ENCODE measurements around the gene DLG3.
"Not testable (repeated sequence)": the region's sequence is repeated elsewhere in the genome, so short reads cannot be mapped to it uniquely, and the experiment has no call there.

Gene DLG3

DNA sequence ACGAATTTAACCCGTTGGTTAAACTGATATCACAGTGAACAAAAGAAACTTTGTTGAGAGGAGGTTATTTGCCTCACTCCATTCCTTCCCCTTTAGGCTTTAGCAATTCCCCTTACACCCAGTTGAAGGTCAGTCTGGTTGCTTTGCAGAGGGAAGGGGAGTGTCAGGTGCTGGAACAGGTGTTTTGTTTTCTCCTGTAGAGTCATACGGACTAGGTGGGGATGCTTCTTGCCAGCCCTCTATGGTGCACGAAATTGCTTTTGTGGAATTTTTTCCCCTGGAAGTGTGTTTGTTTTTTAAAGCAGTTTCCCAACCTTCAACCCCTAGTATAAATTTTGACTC lies 33.1 kb downstream of the DLG3 start:
- DNase-seq = no peak

DNA sequence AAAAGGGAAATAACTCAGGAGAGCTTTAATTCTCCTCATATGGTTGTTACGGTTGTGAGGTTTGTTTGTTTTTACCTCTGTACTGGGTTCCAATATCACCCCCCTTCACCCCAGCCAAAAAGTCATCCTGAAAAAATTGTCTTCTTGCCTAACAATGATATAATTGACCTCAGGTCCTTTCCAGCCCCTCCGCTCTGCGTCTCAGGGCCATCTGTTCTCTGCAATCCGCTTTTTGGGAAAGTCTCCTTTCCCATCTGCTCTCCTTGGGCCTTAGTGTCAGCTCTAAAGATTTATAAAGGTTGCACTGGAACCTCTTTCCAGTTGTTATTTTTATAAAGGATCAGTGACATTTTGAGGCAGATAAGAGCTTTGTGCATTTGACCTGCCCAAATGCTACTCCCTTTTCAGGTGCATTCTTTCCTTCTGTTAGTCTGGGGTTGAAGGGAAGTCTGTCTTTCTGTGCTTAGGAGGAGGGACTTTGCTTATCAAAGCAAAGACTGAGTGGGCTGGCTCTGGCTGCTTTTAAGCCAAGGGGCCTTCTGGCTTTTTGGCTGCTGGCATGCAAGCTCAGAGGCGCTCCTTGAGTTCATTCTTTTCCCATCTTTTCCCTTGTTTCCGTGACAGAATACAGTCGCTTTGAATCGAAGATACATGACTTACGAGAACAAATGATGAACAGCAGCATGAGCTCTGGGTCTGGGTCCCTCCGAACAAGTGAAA lies 34.1 kb downstream of the DLG3 start:
- DNase-seq = no peak

DNA sequence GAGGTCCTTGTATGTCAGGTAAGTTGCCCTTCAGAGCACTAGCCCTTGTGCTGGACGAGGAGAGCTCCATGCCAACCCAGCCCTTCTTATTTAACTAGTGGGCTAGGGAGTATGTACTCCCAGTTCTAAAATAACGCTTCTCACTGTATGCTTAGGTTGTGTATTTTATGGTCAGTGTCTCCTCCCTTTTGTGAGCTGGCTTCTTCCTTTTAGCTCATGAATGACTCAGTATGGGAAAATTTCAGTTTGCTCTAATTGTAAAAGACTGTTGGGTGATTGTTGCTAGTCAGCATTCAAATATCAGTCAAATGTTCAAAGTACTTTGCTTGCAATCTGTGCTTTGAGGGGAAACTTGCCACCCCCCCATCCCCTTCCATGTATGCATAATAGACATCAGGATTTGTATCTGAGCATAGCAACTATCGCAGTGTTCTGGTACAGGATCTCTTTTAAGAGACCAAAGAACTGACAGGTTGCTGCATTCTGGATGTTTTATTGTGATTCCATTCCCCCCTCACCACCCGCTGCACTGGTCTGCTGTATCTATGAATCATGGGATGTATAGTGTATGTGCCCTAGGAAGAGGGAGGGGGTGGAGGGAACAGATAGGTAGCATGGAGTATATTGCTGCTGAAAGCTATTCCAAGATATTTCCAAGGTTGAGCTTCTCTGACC lies 34.7 kb downstream of the DLG3 start:
- DNase-seq = no peak

DNA sequence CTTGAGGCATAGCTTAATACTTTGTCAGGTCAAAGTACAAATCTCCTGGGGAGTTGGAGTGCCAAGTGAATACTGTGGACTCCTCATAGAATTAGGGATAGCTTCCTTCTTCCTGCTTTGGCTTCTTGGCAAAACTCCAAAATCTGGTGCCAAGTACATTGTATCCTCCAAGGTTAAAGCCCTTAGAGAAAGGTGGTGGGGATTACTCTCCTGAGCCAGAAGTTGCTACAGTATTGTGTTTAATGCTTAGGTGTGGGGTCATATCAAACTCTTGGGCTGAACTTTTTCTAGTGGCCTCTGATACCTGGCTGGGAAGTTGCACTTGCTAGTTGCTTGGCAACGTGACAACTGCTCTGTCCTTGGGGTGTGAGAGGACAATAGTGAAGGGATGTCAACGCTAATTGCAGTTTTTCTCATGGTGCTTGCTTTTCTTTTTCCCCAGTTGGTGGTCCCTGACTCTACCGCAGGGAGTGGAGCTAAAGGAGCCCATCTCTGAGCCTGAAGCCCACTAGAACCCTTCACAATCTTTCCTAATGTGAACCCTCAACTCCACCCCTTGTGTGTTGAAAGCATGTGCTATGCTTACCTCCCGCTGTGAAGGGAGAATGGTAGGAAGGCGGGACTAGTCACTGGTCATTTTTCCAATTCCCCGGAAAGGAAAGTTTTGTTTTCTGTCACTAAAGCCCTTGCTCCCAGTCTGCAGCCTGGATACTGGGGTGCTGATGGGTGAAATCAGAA lies 35.5 kb downstream of the DLG3 start:
- no peak for DNase-seq

DNA sequence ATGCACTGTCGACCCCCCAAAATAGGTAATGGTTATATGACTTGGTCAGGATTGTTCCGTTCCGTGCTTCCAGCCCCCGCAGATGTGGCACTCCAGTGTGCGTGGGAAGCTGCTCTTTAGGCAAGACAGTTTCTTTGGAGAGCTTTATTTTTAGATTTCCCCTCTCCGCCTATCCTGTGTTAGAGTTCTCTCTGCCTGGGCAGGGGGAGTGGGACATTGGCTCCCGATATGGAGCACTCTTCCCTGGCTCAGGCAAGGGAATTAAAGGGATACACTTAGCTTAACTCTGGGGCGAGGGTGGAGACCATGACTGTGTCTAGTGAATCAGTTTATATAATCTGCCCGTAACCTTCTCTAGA lies 36.0 kb downstream of the DLG3 start:
- DNase-seq = no peak

DNA sequence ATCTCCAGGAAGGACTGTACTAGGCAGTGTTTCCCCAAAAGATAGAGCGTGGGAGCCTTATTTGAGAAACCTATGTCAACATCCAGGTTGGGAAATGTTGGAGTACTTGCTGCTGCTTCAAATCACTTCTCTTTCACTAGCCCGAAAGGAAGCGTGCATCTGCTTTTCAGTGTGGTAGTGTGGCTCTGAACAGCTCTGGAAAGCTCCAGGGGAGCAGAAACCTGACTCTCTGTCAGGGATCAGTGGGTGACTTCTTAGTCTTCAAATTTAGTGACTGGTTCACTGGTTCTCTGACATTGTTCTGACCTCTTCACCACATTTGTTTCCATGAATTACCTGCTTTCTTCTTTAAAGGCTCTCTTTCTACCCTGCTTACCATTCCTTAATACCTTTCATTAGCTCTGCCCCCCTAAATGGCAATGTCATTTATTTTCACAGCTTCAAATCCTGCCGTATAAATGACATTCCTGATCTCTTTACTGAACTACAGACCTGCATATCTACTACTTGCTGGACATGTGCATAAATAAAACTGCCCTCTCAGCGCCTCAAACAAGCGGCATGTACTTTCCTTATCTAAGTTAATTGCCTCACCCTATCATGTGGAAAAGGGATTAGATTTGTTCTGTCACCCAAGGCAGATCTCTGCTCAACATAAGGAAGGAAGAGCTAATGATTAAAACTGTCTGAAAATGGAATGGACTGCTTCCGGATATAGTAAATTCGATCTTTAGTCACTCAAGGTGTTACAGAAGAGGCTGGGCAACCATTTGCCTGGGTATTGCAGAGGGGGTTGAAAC lies 37.0 kb downstream of the DLG3 start:
- no peak for DNase-seq

DNA sequence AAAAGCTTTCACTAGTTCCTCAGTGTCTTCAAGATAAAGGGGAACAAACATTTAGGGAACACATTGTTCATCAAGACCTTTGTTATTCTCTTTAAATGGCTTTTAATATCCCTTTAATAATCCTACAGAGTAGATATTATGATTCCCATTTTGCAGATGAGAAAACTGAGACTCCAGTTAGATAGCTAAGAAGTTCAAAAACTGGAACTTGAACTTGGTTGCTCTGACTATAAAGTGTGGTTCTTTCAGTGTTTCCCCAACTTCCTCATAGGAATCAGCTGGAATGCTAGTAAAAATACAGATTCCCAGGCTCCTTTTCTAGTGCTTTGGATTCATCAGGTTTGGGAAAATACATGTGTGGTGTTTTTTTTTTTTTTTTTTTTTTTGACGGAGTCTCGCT lies 37.7 kb downstream of the DLG3 start:
- no peak for DNase-seq

DNA sequence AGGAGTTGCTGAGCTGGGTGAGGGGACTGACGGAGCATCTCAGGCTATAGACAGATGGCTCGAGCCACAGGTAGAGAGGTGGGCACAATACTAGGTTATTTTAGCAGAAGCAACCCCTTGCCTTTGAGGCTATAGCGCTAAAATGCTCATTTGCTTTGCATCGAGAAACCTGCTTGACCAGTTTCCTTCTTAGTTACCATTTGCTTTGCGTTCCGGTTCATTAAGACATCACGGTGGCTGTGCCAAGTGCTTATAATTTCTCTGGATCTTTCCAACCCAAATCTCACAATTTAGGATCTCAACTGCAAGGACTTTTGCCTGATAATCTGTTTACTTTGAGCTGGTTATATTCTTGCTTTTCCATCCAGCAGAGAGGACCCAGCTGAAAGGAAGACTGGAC lies 40.8 kb downstream of the DLG3 start:
- DNase-seq = no peak

DNA sequence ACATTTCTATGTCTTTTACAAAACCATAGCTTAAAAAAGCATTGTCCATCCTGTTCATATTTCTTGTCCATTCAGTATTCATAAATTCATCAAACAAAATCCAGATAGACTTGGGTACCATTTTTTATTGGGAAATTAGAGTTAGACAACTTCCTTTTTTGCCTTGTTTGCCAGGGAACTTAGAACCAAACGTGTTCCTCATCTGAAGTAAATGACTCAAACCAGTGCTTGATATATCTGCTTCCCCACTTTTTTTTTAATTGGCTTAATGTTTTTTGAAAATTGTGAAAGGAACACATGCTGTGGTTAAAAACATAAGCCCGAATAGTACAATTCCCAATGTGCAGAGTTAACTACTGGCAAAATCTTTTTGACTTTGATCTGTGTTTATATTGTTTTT lies 44.2 kb downstream of the DLG3 start:
- no peak for DNase-seq

DNA sequence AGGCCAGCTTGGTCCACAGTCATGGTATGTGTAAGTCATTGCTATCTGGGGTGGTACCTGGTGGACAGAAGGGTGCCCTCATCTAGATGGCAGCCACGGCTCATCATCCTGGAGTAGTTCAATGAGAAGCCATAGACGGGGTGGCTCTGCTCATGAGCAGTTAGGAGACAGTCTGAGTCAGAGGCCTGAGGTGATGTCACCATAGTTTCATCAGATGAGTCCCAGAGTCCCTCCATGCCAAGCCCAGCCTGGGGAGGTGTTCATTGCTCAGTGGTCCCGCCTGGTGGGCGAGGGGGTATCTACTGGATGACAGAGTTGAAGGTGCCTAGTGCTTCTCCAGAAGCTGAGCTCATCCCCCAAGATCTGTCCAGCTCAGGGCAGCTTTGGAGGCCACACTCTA lies 49.8 kb downstream of the DLG3 start:
- no peak for DNase-seq

DNA sequence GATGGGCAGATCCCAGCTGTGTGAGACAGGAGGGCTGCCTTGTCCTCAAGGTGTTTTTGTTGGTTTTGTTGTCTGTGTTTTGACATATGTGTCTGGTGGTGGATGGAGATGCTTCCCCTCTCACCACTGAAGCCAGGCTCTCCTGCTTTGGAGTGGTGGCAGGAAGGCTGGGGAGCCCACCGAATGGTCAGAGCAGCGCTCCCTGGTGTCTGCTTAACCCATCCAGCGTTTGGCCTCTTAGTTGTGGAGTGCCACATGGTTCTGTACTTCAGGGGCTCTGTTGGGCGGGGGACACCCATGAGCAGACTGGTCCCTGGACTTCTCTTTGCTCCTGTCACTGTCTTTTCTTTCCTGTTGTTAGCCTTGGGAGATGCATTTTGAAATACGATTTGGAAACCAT lies 51.9 kb downstream of the DLG3 start:
- DNase-seq = no peak

DNA sequence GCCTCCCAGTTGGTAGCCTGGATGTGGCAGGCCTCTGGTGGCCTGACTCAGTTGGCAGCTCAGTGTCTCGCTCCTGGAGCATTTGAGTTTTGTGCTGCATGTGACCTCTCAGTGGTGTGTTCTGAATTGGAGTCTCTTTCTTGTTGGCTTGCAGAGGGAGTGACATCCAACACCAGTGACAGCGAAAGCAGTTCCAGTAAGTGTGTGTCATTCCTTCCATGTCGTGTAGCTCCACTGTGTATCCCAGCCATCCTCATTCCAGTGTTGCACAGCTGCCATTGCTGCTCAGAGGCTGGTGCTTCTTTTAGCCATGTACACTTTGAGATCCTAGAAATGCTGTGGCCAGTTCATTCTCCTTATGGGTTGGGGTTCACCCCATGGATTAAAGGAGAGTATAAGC lies 52.4 kb downstream of the DLG3 start:
- no peak for DNase-seq

DNA sequence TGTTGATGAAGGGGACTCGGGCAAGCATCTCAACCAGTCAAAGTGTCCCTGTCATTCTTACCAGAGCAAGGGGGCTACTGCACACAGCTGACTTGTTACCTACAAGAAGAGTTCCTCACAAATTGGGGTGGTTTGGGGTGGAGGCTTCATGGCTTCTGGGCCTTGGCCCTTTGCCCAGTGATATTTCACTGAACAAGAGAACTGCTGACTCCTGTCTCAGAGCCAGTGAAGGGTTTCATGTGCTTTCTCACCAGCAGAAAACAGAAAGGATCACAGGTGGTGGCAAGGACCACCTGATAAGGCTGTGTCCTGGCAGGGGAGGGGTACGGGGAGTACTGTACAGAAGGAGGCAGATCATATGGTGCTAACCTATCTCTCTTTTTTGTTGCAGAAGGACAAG lies 53.5 kb downstream of the DLG3 start:
- DNase-seq = no peak

DNA sequence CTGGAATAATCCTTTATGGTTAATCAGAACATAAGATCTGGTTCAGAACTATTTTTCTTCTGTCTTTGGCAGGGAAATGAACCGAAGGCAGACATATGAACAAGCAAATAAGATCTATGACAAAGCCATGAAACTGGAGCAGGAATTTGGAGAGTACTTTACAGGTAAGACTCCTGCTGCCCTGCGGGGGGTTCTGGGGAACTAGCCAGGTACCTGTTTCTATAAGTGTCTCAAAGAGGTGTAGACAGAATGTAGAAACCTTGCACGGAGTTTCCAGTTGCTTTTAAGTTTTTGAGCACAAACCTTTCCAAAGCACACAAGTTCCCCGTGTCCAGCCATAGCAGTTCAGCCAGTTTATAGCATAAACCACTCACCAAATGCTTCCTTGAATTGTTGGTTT lies 56.2 kb downstream of the DLG3 start:
- DNase-seq = no peak

DNA sequence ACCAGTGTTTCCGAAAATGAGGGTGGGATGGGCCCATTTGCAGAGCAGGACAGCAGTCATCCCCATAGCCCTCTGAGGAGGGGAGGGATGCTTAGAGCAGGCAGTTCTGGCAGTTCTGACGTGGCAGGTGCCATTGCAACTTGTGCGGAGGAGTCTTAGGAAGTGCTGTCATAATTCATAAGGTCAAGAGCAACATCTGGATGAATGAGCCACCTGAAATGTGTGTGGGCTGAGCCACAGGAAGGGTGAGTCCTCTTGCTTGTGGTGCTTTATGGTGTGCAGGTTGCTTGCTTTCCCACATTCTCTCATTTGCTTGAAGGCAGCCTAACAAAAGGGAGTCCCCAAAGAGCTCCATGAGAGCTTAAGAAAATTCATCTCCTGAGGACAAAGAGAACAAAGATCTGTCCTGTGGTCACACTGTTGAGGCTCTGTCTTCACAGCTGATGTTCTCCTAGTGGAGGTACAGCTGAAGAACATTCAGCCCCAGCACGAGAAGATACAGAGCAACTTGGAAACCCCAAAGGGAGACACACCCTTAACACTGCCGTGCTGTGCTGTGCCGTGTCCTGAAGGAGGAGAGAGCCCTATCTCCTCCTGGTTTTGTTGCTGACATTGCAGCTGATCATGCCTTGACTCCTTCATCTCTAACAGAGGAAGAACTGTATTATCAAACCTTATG lies 60.3 kb downstream of the DLG3 start:
- no peak for DNase-seq

DNA sequence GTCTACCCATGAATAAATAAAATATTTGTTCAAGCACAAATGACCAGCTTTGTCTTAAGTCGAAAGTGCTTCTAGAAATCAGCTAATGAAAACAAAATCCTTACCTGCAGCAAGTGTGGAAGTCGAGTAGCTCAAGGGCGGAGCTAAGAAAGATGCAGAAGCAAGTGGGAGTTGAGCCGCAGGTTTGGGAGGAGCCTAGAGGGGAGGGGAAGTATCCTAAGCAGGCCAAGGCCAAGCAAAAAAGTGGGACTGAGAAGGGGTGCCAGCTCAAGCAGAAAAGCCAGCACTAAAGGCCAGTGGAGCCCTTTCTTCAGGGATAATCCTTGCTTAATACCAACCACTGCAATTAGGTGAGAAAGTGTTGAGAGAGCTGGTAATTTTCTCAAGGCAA lies 60.8 kb downstream of the DLG3 start:
- DNase-seq = no peak

DNA sequence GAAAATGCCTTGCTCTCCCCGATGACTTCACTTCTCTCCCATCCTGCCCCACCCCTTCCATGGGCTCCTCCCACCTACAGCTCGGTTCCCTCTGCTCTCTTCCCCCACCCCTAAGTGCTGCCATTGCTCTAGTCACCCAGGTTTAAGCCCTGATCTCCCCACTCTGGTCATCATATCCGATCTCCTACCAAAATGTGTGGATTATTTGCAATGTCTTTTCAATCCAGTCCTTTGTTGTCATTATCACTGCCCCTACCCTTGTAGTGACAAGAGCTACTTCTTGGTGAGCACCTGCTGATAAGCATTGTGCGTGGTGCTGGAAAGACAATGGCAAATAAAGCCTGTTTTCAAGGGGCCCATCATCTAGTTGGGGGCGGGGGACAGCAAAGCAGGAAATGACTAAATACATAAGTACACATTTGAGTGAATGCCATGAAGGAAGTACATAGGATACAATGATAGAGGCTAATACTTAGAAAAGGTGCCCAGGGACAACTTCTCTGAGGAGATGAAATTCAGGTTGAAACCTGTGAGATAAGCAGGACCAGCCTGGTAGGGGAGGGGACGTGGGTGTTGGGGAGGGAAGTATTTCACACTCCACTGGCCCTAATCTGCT lies 63.8 kb downstream of the DLG3 start:
- no peak for DNase-seq

DNA sequence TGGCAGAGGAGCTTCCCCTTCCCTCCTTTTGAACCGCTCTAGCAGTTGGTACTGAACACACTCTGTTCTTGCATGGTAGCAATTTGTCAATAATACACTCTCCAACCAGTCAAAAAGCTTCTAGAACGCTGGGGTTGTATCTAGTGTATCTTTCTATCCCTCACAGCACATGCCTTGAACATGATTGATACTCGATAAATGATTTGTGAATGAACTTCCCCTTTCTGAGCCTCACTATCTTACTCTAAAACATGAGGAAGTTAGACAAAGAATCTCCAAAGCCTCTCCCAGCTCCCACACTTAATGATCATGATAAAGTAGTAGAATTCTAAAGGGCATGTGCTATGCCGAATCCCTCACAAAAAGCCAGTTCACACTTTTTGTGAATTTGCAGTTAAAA lies 64.4 kb downstream of the DLG3 start:
- no peak for DNase-seq

DNA sequence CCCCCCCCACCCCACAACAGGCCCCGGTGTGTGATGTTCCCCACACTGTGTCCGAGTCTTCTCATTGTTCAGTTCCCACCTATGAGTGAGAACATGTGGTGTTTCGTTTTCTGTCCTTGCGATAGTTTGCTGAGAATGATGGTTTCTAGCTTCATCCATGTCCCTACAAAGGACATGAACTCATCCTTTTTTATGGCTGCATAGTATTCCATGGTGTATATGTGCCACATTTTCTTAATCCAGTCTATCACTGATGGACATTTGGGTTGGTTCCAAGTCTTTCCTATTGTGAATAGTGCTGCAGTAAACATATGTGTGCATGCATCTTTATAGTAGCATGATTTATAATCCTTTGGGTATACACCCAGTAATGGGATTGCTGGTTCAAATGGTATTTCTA lies 70.6 kb downstream of the DLG3 start:
- not testable (repeated sequence) for DNase-seq

DNA sequence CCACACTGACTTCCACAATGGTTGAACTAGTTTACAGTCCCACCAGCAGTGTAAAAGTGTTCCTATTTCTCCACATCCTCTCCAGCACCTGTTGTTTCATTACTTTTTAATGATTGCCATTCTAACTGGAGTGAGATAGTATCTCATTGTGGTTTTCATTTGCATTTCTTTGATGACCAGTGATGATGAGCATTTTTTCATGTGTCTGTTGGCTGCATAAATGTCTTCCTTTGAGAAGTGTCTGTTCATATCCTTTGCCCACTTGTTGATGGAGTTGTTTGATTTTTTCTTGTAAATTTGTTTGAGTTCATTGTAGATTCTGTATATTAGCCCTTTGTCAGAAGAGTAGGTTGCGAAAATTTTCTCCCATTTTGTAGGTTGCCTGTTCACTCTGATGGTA lies 71.1 kb downstream of the DLG3 start:
- DNase-seq = not testable (repeated sequence)

DNA sequence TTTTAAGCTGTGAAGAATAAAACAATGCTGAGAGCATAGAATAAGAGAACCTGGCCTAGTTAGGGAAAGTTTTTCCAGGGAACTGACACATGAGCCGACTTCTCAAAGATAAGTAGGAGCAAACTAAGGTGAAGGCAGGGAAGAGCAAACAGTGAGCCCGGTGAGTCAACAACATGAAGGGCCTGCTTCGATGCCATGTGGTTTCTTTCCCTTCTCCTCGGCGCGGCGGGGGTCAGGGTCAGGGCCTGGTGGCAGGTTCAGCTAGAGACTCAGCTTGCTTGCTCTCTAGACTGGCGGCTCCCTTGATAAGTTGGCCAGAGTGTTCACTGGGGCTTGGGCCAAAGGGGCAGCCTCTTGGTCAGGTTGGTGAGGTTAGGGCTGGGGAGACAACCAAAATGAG lies 81.1 kb downstream of the DLG3 start:
- DNase-seq = no peak

DNA sequence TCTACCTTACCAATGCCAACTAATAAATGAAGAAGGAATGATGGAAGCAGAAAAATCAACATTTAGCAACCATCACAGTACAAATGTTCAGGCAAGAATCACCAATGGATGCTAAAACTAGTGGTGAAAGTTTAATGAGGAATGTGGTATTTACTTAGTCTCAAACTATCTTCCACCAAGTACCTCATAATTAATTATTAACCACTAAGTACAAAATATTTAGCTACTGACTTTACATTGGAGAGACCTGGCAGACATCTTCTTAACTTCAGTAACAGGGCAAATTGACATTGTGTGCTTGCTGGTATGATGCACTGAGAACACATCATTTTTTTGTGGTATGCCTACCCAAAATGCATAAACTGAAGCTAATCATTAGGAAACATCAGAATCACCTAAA lies 82.4 kb downstream of the DLG3 start:
- DNase-seq = no peak

Measured in GOT3 (cell line).